ENCODE measurements around the gene SPRED2.

SPRED2 gene

GRCh38 chr2:65311049-65311448, 121.3 kb downstream of the SPRED2 start:
- no peak for DNase-seq

GRCh38 chr2:65309699-65310098, 122.7 kb downstream of the SPRED2 start:
- no peak for DNase-seq

GRCh38 chr2:65305934-65306333, 126.5 kb downstream of the SPRED2 start:
- DNase-seq = no peak

- no peak for DNase-seq
Observed at GRCh38 chr2:65300761-65301711, 131.4 kb downstream of the SPRED2 start.

- no peak for DNase-seq
Observed at GRCh38 chr2:65300134-65300760, 132.2 kb downstream of the SPRED2 start.

- no peak for DNase-seq
Observed at GRCh38 chr2:65299246-65299645, 133.2 kb downstream of the SPRED2 start.

- no peak for DNase-seq
Observed at GRCh38 chr2:65298089-65298488, 134.3 kb downstream of the SPRED2 start.

GRCh38 chr2:65297544-65297943, 134.9 kb downstream of the SPRED2 start:
- no peak for DNase-seq

- DNase-seq = no peak
Observed at GRCh38 chr2:65296971-65297370, 135.4 kb downstream of the SPRED2 start.

- DNase-seq = no peak
Observed at GRCh38 chr2:65294701-65295100, 137.7 kb downstream of the SPRED2 start.

GRCh38 chr2:65294136-65294535, 138.3 kb downstream of the SPRED2 start:
- DNase-seq = no peak

- no peak for DNase-seq
Observed at GRCh38 chr2:65293376-65293775, 139.0 kb downstream of the SPRED2 start.

- no peak for DNase-seq
Observed at GRCh38 chr2:65292461-65293011, 139.9 kb downstream of the SPRED2 start.

- DNase-seq = no peak
Observed at GRCh38 chr2:65292106-65292400, 140.3 kb downstream of the SPRED2 start.

GRCh38 chr2:65291216-65292105, 140.9 kb downstream of the SPRED2 start:
- DNase-seq = no peak

- DNase-seq = no peak
Observed at GRCh38 chr2:65287364-65287763, 145.0 kb downstream of the SPRED2 start.

GRCh38 chr2:65282477-65283053, 149.8 kb downstream of the SPRED2 start:
- DNase-seq = no peak

GRCh38 chr2:65281627-65282351, 150.6 kb downstream of the SPRED2 start:
- DNase-seq = no peak

- DNase-seq = no peak
Observed at GRCh38 chr2:65279756-65280155, 152.6 kb downstream of the SPRED2 start.

- no peak for DNase-seq
Observed at GRCh38 chr2:65278531-65278981, 153.8 kb downstream of the SPRED2 start.

- no peak for DNase-seq
Observed at GRCh38 chr2:65277791-65278483, 154.5 kb downstream of the SPRED2 start.
